Small intestine (tissue), 7 donors: ENCODE data around the gene ABCG4. TPM values are rescaled to one million over a fixed set of nuclear protein-coding genes. Genes with fewer than 3 reads are reported as not detected.
A peak's percentile ranks its signal among the peaks of the same experiment; 100 is the strongest.

Experiments used
- DNase-seq, 2 donors: peaks; one replicate each; pipeline versions ENCODE4 v3.0.0 to v3.0.0-alpha.2; 2013
- FAIRE-seq: peaks from 2 replicates; lab custom pipeline; 2012; peaks lifted over from hg19 to GRCh38; lab: Jason Lieb, UNC
- H3K27ac ChIP-seq, 3 donors: one replicate each; pipeline ENCODE4 v1.5.1; 2013; ENCODE audit warnings: low read length in 2 of 3, mild to moderate bottlenecking in 2 of 3, control low read depth in 1 of 3, inconsistent platforms in 1 of 3, low read depth in 1 of 3, moderate library complexity in 1 of 3
- H3K27me3 ChIP-seq, 3 donors: one replicate each; pipeline ENCODE4 v1.6.1; 2013; ENCODE audit warnings: low read length in 3 of 3, inconsistent platforms in 1 of 3; ENCODE audit not compliant: control insufficient read depth in 3 of 3, insufficient read depth in 3 of 3
- H3K36me3 ChIP-seq, 3 donors: one replicate each; pipeline ENCODE4 v1.6.1; 2013; ENCODE audit warnings: low read length in 3 of 3, inconsistent platforms in 1 of 3, low read depth in 1 of 3, mild to moderate bottlenecking in 1 of 3, moderate library complexity in 1 of 3; ENCODE audit not compliant: control insufficient read depth in 3 of 3, insufficient read depth in 2 of 3
- H3K4me1 ChIP-seq, 3 donors: one replicate each; pipeline ENCODE4 v1.6.1; 2013; ENCODE audit warnings: low read length in 2 of 3, inconsistent platforms in 1 of 3, low read depth in 1 of 3, mild to moderate bottlenecking in 1 of 3, moderate library complexity in 1 of 3; ENCODE audit not compliant: control insufficient read depth in 3 of 3, insufficient read depth in 2 of 3
- H3K4me3 ChIP-seq, 3 donors: one replicate each; pipeline ENCODE4 v1.5.1; 2013; ENCODE audit warnings: low read length in 3 of 3, control low read depth in 1 of 3, inconsistent platforms in 1 of 3, low read depth in 1 of 3, mild to moderate bottlenecking in 1 of 3, moderate library complexity in 1 of 3
- H3K9me3 ChIP-seq, 2 donors: one replicate each; pipeline ENCODE4 v1.6.1; 2013; ENCODE audit warnings: low read depth in 1 of 2, low read length in 1 of 2; ENCODE audit not compliant: control insufficient read depth in 2 of 2, insufficient read depth in 1 of 2
- WGBS, 3 donors: extraction: QIAGEN DNeasy Blood & Tissue Kit; methylation state at CpG; one replicate each; pipeline ENCODE4 v1.1.7; 2013; 5-methylcytosine and 5-hydroxymethylcytosine counted together
- polyA plus RNA-seq, 4 donors: library from polyadenylated mRNA; stranded (reverse) in 3 of 4; unstranded in 1 of 4; fragments of 200-250 nt in 3 of 4; fragments of 120-200 nt in 1 of 4; gene quantifications; one replicate each; pipeline versions ENCODE4 v1.2.1 to v1.2.3, GENCODE V29; 2013
- donor health status: healthy with polysubstance abuse.
- donor health status: control.
- donor health status: control.
- donor health status: Bipolar disorder and iron deficiency.
- donor health status: healthy.

ABCG4 gene
- polyA plus RNA-seq, 4 donors = 0.27 to 0.73 (median 0.34) TPM; not detected in 1

DNA sequence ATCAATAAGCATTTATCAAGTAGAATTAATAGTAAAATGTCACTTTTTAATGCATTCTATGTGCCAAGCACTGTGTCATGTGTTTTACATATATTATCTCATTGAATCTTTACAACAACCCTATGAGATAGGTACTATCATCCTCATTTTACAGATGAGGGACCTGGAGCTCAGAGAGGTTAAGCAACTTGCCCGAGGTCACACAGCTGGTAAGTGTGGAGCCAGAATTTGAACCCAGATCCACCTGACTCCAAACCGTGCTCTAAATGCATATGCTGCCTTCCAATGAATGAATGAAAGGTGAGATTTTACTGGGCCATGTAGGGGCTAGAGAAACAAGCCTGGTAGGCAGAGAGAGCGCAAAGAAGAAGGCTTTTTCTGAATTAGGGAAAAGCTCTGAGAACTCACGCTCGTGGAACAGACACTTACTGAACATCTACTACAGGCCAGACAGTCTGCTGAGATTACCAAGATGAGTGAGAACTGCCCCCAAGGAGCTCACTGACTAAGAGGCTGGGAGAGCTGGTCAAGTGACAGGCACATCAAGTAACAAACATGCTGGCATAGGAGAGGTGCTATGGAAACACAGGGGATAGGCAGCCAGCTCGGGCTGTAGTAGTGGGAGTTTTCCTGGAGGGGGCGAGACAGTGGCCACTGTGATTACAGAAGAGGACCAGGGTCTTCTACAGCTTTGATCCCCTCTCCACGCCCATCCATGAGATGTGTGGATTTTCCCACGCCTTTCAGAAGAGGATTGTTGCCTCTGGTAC lies 4.4 kb downstream of the ABCG4 start:
- no peaks in the 10 kb centered on the region for H3K9me3 ChIP-seq
- DNase-seq (no peak), FAIRE-seq (no peak)
- 72 to 75% (median 73%) methylated on average over 9 of the region's 9 CpGs for WGBS, 3 donors
- H3K4me3 ChIP-seq = no peak overlapping the region
- H3K27me3 ChIP-seq = peaks cover 3 to 68% (median 5%) of the 10 kb centered on the region in 3 donors
- no peaks in the 10 kb centered on the region for H3K36me3 ChIP-seq
- no peak overlapping the region for H3K27ac ChIP-seq
- H3K4me1 ChIP-seq = peaks cover 0 to 5% (median 0%) of the 10 kb centered on the region in 3 donors

- 91 to 92% (median 92%) methylated on average over 6 of the region's 6 CpGs for WGBS, 3 donors
- Histone ChIP-seq H3K4me1 (peaks cover 0 to 5% (median 0%) of the 10 kb centered on the region in 3 donors), H3K27ac (no peak overlapping the region), H3K36me3 (no peaks in the 10 kb centered on the region), H3K27me3 (peaks cover 0 to 60% (median 3%) of the 10 kb centered on the region in 3 donors), H3K9me3 (no peaks in the 10 kb centered on the region), H3K4me3 (no peak overlapping the region)
- no peak for DNase-seq
- no peak for FAIRE-seq
Measured at GRCh38 chr11:119154178-119154577, 5.3 kb downstream of the ABCG4 start.

GRCh38 chr11:119155733-119156492 lies 7.1 kb downstream of the ABCG4 start:
- no peak for FAIRE-seq

GRCh38 chr11:119156496-119156895 lies 7.6 kb downstream of the ABCG4 start:
- Histone ChIP-seq H3K9me3 (no peaks in the 10 kb centered on the region), H3K36me3 (no peaks in the 10 kb centered on the region), H3K4me3 (no peak overlapping the region), H3K27ac (no peak overlapping the region), H3K4me1 (no peaks in the 10 kb centered on the region), H3K27me3 (peaks cover 0 to 39% (median 0%) of the 10 kb centered on the region in 3 donors)
- WGBS, 3 donors = 68 to 86% (median 77%) methylated on average over 10 of the region's 10 CpGs
- no peak for FAIRE-seq
- no peak for DNase-seq

More at GRCh38 chr11:119155733-119156492, 7.1 kb downstream of the ABCG4 start:
- no peaks in the 10 kb centered on the region for H3K4me1 ChIP-seq
- H3K27ac ChIP-seq = no peak overlapping the region
- H3K36me3 ChIP-seq = no peaks in the 10 kb centered on the region
- WGBS, 3 donors = 30 to 44% (median 39%) methylated on average over 8 of the region's 8 CpGs
- no peaks in the 10 kb centered on the region for H3K9me3 ChIP-seq
- H3K27me3 ChIP-seq = peaks cover 0 to 44% (median 0%) of the 10 kb centered on the region in 3 donors
- DNase-seq = no peak
- H3K4me3 ChIP-seq = no peak overlapping the region

- peaks cover 0 to 33% (median 0%) of the 10 kb centered on the region in 3 donors for H3K27me3 ChIP-seq
- H3K9me3 ChIP-seq = no peaks in the 10 kb centered on the region
- 28 to 52% (median 33%) methylated on average over 3 of the region's 3 CpGs for WGBS, 3 donors
- H3K4me1 ChIP-seq = no peaks in the 10 kb centered on the region
- H3K27ac ChIP-seq = no peak overlapping the region
- DNase-seq (peak in 1 of 2 donors; percentile 25), FAIRE-seq (no peak)
- H3K4me3 ChIP-seq = no peak overlapping the region
- H3K36me3 ChIP-seq = no peaks in the 10 kb centered on the region
Measured at GRCh38 chr11:119157063-119157462, 8.2 kb downstream of the ABCG4 start.

DNA sequence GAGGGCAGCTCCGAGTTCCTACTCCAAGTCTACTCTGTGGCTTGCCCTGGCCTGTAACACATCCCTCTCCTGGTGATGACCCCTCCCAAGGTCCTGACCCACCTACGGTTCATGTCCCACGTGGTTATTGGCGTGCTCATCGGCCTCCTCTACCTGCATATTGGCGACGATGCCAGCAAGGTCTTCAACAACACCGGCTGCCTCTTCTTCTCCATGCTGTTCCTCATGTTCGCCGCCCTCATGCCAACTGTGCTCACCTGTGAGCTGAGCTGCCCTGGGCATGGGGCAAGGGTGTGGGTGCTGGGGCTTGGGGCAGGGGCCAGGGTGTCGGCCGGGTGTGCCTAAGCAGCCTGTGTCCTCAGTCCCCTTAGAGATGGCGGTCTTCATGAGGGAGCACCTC lies 9.6 kb downstream of the ABCG4 start:
- DNase-seq = no peak

GRCh38 chr11:119160151-119160550 lies 11.3 kb downstream of the ABCG4 start:
- Histone ChIP-seq H3K4me1 (no peaks in the 10 kb centered on the region), H3K36me3 (no peaks in the 10 kb centered on the region), H3K27ac (no peak overlapping the region), H3K9me3 (no peaks in the 10 kb centered on the region), H3K27me3 (peaks cover 0 to 13% (median 0%) of the 10 kb centered on the region in 3 donors), H3K4me3 (no peak overlapping the region)
- DNase-seq (no peak), FAIRE-seq (no peak)
- 92 to 95% (median 94%) methylated on average over 9 of the region's 9 CpGs for WGBS, 3 donors

More for the DNA sequence above, 9.6 kb downstream of the ABCG4 start:
- H3K4me3 ChIP-seq = no peak overlapping the region
- peaks cover 0 to 25% (median 0%) of the 10 kb centered on the region in 3 donors for H3K27me3 ChIP-seq
- no peaks in the 10 kb centered on the region for H3K4me1 ChIP-seq
- H3K36me3 ChIP-seq = no peaks in the 10 kb centered on the region
- H3K9me3 ChIP-seq = no peaks in the 10 kb centered on the region
- WGBS, 3 donors = 85 to 93% (median 92%) methylated on average over 13 of the region's 13 CpGs
- FAIRE-seq = no peak
- no peak overlapping the region for H3K27ac ChIP-seq

DNA sequence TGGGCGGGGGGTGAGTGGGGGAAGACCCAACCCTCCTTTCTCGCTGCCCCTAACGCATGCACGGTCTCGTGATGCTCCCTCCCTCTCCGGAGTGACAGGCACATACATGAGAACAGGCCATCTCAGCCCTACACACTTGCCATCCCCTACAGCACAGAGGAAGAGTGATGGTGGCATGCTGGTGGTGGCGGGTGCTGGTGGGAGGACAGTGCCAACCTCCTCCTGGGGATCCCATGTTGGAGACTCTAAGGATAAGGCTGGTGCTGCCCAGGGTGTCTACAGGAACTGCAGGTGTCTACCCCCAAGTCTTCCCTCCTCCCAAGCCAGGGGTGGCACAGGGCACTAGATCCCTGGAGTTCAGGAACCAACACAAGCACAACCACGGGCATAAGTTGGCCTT lies 13.0 kb downstream of the ABCG4 start:
- no peak overlapping the region for H3K4me3 ChIP-seq
- DNase-seq (no peak), FAIRE-seq (no peak)
- H3K4me1 ChIP-seq = no peaks in the 10 kb centered on the region
- no peaks in the 10 kb centered on the region for H3K36me3 ChIP-seq
- H3K9me3 ChIP-seq = no peaks in the 10 kb centered on the region
- 81 to 84% (median 82%) methylated on average over 8 of the region's 8 CpGs for WGBS, 3 donors
- H3K27ac ChIP-seq = no peak overlapping the region
- H3K27me3 ChIP-seq = no peaks in the 10 kb centered on the region
